Measurements from ENCODE around the gene L1CAM. TPM values are rescaled to one million over a fixed set of nuclear protein-coding genes. Genes with fewer than 3 reads are reported as not detected.

The L1CAM gene
- total and polyA plus RNA-seq, 4 donors = 0.19 to 0.83 (median 0.47) TPM

- no peak for ATAC-seq (ENCODE audit: insufficient read depth, low FRiP score)
- Histone ChIP-seq H3K4me1 (ENCODE audit: control insufficient read depth in 5 of 5, insufficient read depth in 5 of 5, low read length in 5 of 5) (peaks cover 0 to 6% (median 0%) of the 10 kb centered on the region in 5 donors), H3K36me3 (ENCODE audit: control insufficient read depth in 4 of 4, insufficient read depth in 4 of 4, low read length in 4 of 4) (no peaks in the 10 kb centered on the region), H3K4me3 (no peak overlapping the region), H3K27me3 (ENCODE audit: control insufficient read depth in 3 of 3, insufficient read depth in 3 of 3, low read length in 2 of 3) (peaks cover 0 to 7% (median 0%) of the 10 kb centered on the region in 3 donors), H3K9me3 (ENCODE audit: control insufficient read depth in 4 of 4, insufficient read depth in 3 of 4, low read length in 3 of 4) (peaks cover 0 to 6% (median 0%) of the 10 kb centered on the region in 4 donors), H3K27ac (ENCODE audit: low read depth in 1 of 2, low read length in 1 of 2) (no peak overlapping the region), H3K9ac (ENCODE audit: insufficient read depth in 1 of 2, low read length in 2 of 2) (no peak overlapping the region)
- TF ChIP-seq CTCF (IDR thresholded peaks at IDR 0.05; ENCODE audit: control extremely low read depth, extremely low read depth) = no peak
- DNase-seq = no peak
- WGBS, 2 donors = 77 to 92% methylated on average over 20 to 37 of the region's 37 CpGs
Observed at GRCh38 chrX:153909024-153909979, 23.3 kb upstream of the L1CAM start.

- H3K4me1 ChIP-seq (ENCODE audit: control insufficient read depth in 5 of 5, insufficient read depth in 5 of 5, low read length in 5 of 5) = peaks cover 0 to 11% (median 0%) of the 10 kb centered on the region in 5 donors
Observed at GRCh38 chrX:153908219-153908860, 22.4 kb upstream of the L1CAM start.

GRCh38 chrX:153907456-153907855 is 21.5 kb upstream of the L1CAM start:
- Histone ChIP-seq H3K27me3 (ENCODE audit: control insufficient read depth in 3 of 3, insufficient read depth in 3 of 3, low read length in 2 of 3) (peaks cover 0 to 7% (median 0%) of the 10 kb centered on the region in 3 donors), H3K4me3 (no peak overlapping the region), H3K27ac (ENCODE audit: low read depth in 1 of 2, low read length in 1 of 2) (no peak overlapping the region), H3K9ac (ENCODE audit: insufficient read depth in 1 of 2, low read length in 2 of 2) (no peak overlapping the region), H3K36me3 (ENCODE audit: control insufficient read depth in 4 of 4, insufficient read depth in 4 of 4, low read length in 4 of 4) (no peaks in the 10 kb centered on the region), H3K9me3 (ENCODE audit: control insufficient read depth in 4 of 4, insufficient read depth in 3 of 4, low read length in 3 of 4) (peaks cover 0 to 10% (median 0%) of the 10 kb centered on the region in 4 donors), H3K4me1 (ENCODE audit: control insufficient read depth in 5 of 5, insufficient read depth in 5 of 5, low read length in 5 of 5) (peaks cover 0 to 16% (median 0%) of the 10 kb centered on the region in 5 donors)
- DNase-seq (no peak), ATAC-seq (ENCODE audit: insufficient read depth, low FRiP score) (no peak)
- TF ChIP-seq CTCF (IDR thresholded peaks at IDR 0.05; ENCODE audit: control extremely low read depth, extremely low read depth) = no peak
- WGBS, 2 donors = 61 to 80% methylated on average over 3 to 12 of the region's 12 CpGs

More at GRCh38 chrX:153908219-153908860, 22.4 kb upstream of the L1CAM start:
- Histone ChIP-seq H3K27ac (ENCODE audit: low read depth in 1 of 2, low read length in 1 of 2) (no peak overlapping the region), H3K4me3 (no peak overlapping the region), H3K9ac (ENCODE audit: insufficient read depth in 1 of 2, low read length in 2 of 2) (no peak overlapping the region), H3K36me3 (ENCODE audit: control insufficient read depth in 4 of 4, insufficient read depth in 4 of 4, low read length in 4 of 4) (no peaks in the 10 kb centered on the region), H3K9me3 (ENCODE audit: control insufficient read depth in 4 of 4, insufficient read depth in 3 of 4, low read length in 3 of 4) (peaks cover 0 to 7% (median 0%) of the 10 kb centered on the region in 4 donors), H3K27me3 (ENCODE audit: control insufficient read depth in 3 of 3, insufficient read depth in 3 of 3, low read length in 2 of 3) (peaks cover 0 to 7% (median 0%) of the 10 kb centered on the region in 3 donors)
- no peak for TF ChIP-seq CTCF (IDR thresholded peaks at IDR 0.05; ENCODE audit: control extremely low read depth, extremely low read depth)
- no peak for ATAC-seq (ENCODE audit: insufficient read depth, low FRiP score)
- DNase-seq = no peak
- WGBS, 2 donors = 90 to 92% methylated on average over 17 to 23 of the region's 23 CpGs
